NCI-H1694 (cell line): Measurements from ENCODE around the gene SLC37A1.
"Not testable (repeated sequence)": the region's sequence is repeated elsewhere in the genome, so short reads cannot be mapped to it uniquely, and the experiment has no call there.

ENCODE experiments used
- DNase-seq: peaks from one replicate; lab custom pipeline; 2025; lab: John Stamatoyannopoulos, UW

Gene SLC37A1

DNA sequence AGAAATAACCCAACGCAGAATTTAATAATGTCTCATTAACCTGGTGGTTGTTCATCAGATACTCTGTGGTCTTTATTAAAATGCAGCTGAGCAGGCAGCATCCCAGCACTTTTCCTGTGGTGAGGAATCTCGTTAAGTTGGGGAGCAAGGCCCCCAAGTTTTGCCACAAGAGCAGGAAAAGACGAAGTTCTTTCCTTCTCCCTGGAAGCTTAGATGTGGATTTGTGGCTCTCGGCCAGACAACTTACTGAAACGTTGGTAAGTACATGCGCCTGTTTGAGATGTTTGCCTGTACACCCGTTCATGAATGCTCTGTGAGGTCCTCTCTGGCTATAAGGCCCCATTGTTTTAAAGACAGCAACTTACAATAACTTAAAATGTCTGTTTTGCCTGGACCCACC, 105.5 kb downstream of the SLC37A1 start:
- DNase-seq, result no peak

DNA sequence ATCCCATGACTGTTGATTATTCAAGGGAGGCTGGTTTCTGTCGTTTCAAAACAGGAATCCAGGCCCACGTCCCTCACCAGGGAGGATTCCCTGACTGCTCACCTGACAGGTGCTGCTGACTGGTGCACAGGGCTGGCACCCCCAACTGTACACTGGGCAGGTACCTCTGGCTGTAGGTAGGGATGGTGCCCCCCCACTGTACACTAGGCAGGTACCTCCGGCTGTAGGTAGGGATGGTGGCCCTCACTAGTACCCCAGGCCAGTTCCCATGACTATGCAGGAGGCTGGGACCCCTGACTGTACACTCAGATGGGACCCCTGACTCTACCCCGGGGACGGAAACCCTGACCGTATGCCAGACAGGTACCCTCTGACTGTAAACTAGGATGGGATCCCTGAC, 106.2 kb downstream of the SLC37A1 start:
- no peak for DNase-seq

DNA sequence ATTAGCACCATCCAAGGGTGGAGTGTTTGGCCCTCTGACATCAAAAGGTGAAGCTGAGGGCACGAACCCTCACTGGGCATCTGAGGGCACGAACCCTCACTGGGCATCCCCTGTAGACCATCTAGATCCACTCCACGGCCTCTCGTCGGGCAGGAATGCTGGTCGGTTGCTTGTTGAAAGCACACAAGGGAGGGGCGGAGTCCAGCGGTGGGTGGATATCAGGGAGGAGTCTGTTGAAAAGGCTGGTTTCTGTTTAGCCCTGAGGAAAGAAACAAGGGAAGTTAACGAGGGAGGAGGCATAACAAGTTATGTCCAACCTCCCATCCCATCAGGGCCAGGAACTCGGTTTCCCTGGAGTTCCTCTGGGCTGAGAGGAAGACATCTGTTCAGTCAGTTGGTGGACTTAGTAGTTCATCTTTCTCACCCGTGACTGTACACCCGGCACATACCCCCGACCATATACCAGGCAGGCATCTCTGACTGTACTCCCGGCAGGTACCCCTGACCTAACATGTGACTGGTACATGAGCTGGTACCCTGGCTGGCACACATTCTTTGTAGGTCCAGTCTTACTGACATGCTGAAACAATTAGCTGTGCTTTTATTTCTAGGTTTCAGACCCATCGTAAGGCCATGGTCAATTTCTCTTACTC, 107.6 kb downstream of the SLC37A1 start:
- DNase-seq, result no peak

DNA sequence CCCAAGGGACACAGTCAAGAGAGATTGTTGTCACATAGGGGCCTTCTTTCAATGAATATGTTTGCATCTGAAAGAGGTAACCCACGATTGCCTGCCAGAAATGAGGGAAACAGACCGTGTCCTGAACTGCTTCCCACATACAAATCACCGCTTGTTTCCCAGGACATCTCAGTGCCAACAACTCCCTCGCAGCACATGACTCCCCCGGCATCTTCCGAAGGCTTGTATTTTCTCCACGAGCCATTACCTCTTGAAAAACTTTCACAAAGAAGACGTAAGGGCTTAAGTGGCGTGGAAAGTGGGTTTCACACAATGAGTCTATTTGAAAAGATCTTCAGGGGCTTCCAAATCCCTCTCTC, 108.1 kb downstream of the SLC37A1 start:
- no peak for DNase-seq

DNA sequence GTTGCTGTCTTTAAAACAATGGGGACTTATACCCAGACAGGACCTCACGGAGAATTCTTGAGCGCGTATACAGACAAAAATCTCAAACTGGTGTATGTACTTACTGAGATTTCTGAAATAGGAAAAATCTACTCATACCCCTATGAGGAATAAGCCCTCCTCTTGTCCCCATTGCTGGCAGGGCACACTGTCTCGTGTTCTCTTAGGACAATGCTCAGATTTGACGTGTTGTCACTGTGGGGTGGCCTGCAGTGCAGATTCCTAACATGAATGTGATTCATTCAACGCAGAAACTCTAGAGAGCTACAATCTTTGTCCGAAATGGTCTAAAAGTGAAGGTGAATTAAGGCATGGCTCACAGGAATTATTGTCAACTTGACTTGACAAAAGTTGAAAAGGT, 108.6 kb downstream of the SLC37A1 start:
- no peak for DNase-seq

DNA sequence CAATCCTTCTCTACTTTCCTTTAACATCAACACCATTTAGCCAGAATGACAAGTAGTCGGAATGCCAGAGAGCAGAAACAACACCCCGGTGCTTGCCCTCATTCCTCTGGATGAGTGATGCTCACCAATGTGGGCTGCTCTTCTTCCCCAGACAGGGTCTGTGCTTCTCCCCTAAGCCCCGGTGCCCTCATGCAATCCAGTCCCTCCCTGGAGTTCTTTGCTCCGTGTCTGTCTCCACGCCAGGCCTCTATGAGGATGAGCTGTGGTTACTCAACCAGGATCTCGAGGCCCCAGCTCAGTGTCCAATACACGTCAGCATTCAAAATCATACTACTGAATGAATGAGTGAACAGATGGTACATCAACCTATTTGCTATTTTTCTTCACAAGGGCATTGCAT, 110.0 kb downstream of the SLC37A1 start:
- DNase-seq, result no peak

DNA sequence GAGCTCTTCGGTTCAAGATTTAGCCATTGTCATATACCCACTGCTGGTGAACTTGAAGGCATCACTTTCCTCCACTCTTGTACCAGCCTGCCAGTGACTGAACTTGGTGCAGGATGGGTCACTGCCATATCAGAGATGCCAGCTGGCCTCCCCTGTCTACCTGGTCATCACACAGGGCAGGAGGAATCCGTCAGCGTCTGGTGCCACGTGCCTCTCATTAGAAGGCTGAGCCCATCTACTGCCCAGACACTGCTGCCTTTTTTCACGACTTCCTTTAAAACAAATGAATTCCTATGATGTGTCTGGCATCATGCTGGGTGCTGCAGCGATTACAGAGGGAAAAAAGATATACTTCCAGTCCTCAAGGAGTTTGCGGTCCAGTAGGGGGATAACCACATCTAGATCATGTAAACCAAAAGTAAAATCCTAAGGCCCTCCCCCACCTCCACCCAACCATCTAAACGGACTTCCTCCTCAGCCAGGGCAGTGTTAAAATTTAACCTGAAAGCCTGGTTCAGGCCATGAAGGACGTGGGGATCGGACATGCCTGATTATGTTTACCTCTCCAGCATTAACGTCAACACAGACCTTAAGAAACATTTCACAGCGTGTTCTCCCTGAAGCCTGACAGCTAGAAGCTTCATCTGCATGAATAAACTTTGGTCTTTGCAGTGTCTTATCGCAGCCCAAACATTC, 110.6 kb downstream of the SLC37A1 start:
- no peak for DNase-seq

DNA sequence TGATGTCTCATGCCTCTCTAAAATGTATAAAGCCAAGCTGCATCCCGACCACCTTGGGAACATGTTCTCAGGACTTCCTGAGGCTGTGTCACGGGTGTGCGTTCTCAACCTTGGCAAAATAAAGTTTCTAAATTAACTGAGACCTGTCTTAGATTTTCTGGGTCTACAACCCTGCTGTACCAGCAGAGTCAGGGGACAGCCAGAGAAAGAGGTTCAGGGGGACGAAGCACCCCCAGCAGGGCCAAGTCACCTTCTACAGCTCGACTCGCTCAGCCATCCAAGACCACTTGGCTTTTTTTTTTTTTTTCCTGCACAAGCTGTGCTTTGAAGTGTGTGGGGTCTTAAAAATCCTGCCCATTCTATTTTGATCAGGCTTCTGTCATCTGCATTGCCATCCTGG, 111.3 kb downstream of the SLC37A1 start:
- DNase-seq, result no peak

DNA sequence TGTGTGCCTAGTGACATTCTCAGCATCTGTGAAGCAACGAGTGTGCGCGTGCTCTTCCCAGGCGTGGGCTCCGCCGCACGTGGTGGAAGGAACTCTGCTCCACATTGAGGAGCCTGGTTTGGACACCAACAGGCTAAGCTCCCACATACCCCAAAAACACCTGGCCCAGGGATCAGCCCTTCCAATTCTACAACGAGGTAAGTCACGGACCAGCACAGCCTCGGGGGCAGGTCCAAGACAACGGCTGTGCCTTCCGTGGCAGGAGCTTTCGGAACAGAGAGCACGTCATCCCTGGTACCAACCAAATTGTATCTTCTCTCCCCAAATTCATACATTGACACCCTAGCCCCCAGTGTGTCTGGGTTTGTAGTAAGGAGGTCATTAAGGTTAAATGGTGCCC, 112.5 kb downstream of the SLC37A1 start:
- DNase-seq, result no peak

DNA sequence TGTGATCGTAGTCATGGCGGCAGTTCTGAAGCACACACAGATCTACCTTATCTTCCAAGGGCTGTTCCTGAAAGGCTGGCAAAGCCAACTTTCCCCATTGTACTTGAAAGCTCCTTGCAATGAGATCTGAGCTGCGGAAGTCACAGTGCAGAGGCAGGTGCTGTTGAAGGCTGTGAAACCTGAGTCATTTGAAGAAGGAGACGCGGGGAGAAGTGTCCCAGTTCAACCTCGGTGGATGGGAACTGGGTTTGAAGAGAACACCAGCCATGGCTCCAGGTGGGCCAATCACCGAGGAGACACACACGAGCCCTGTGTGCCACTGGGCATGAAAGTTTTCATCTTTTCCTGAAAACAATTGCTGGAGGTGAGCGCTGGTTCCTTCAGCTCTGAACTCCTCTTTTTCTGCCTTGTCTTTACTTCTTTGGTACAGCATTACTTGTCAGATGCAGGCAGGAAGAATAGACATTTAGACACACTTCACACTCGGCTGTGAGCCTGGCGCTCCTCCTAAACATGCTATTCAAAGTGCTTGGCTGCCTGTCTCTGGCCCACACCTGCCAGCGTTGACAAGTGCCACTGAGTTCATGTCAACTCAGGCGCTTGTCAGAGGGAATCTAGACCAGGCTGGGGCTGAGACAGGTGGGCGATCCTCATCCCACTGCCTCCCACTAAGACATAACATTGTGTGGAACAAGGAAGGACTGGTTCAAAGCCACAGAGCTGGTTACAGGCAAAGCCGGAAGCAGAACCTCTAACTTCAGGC, 114.1 kb downstream of the SLC37A1 start:
- DNase-seq, result no peak

DNA sequence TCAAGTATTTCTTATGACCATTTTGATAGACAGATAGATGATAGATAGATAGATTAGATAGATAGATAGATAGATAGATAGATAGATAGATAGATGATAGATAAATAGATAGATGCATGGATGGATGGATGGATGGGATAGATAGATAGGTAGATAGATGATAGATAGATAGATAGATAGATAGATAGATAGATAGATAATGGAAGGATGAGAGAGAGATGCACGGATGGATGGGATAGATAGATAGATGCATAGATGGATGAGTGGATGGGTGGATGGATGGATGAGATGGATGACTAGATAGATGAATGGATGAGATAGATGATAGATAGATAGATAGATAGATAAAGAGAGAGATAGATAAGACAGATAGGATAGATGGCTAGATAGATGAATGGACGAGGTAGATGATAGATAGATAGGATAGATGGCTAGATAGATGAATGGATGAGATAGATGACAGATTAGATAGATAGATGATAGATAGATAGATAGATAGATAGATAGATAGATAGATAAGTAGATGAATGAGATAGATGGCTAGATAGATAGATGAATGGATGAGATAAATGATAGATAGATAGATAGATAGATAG, 114.9 kb downstream of the SLC37A1 start:
- DNase-seq, result not testable (repeated sequence)

DNA sequence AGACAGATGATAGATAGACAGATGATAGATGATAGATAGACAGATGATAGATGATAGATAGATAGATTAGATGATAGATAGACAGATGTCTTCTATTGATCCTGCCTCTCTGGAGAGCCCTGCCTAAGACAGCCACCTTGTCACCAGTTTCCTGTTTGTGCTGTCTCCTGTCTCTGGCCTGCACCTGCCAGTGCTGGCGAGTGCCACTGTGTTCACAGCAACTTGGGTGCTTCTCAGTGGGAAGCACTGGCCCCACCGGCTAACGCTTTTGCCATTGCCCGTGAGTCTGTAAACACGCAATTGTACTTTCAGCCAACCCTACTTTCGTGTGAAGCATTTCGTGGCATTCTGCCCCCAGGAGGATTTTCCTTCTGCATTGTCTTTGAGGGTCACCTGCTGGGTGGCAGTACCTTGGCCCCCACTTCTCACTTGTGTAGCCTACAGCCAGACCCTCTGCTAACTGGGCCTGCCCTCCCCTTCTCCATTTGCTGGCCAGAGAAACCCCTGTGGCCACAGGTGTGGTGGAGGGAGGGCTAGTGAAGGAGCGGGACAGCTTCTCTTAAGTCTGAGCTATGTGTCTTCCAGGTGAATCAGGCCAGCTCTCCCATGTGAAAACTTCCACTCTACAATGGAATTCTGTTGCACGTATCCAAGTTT, 116.4 kb downstream of the SLC37A1 start:
- no peak for DNase-seq

DNA sequence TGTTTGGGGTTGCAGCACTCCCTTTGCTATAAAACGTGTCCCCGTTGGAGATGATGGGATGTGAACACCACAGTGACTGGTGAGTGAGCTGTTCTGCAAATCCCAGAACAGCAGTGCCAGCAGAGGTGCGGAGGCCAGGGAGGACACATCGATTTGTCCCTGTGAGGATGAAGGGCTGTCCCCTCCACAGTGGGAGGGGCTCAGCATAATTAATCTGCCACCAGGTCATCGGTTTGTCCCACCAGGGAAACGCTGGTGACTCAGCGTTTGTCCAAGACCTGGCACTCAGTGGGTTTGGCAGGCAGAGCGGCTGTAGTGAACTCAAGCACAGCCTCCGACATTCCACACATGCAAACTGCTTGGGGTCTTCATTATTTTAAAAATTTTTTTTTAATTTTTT, 117.0 kb downstream of the SLC37A1 start:
- DNase-seq, result no peak
